Suprapubic skin (tissue), 4 donors: ENCODE measurements around the gene TUBB3.

ENCODE experiments used
- POLR2A ChIP-seq, 2 donors: fragments of 450-650 bp; IDR thresholded peaks; one replicate each; pipeline ENCODE4 v1.6.1; 2017; ENCODE audit warnings: antibody characterized with exemption in 2 of 2, mild to moderate bottlenecking in 2 of 2, moderate library complexity in 2 of 2
- POLR2AphosphoS5 ChIP-seq, 3 donors: sonication (generic); formaldehyde crosslinking; IDR thresholded peaks; one replicate each; pipeline ENCODE4 v1.6.1; 2017; ENCODE audit warnings: antibody characterized with exemption in 3 of 3

GRCh38 chr16:89924297-89924924, 1.3 kb downstream of the TUBB3 start:
- TF ChIP-seq POLR2AphosphoS5 (IDR thresholded peaks at IDR 0.05) = no peak
- TF ChIP-seq POLR2A (IDR thresholded peaks at IDR 0.05) = no peak
